B cell (primary cell): Measurements from ENCODE around the gene ZCCHC4. TPM values are rescaled to one million over a fixed set of nuclear protein-coding genes. Genes with fewer than 3 reads are reported as not detected.

ENCODE experiments used
- ATAC-seq: fragments of 200-7000 bp; cut with Tn5 transposase; one replicate; pipeline ENCODE4 v1.10.0; 2021; ENCODE audit warnings: low read depth, mild to moderate bottlenecking, moderate number of reproducible peaks, moderate library complexity
- CTCF ChIA-PET: fragments of 350-600 bp; sonication (Branson Sonifier 250); formaldehyde crosslinking; loops from one replicate; lab custom pipeline; 2021; ENCODE audit warnings: antibody characterized with exemption, inconsistent platforms; lab: Charles Lee
- POLR2A ChIA-PET: fragments of 350-600 bp; sonication (Branson Sonifier 250); formaldehyde crosslinking; loops from one replicate; lab custom pipeline; 2021; ENCODE audit warnings: antibody characterized with exemption; lab: Charles Lee
- DNase-seq: peaks from one replicate; pipeline ENCODE4 v3.0.0; 2013
- H2AFZ ChIP-seq: 2 replicates; pipeline ENCODE4 v1.6.1; 2012; ENCODE audit warnings: mild to moderate bottlenecking, low read depth, low read length; ENCODE audit not compliant: insufficient read depth, poor library complexity, severe bottlenecking
- H3K27ac ChIP-seq, 2 donors: 1 replicate in 1 of 2; 2 replicates in 1 of 2; pipeline ENCODE4 v1.5.1; 2012 to 2013; ENCODE audit warnings: low read length in 2 of 2, mild to moderate bottlenecking in 2 of 2, moderate library complexity in 1 of 2
- H3K27me3 ChIP-seq, 4 experiments: fragments of 200-600 bp in 1 of 4; sonication (generic) in 1 of 4; replicated peaks in 1 of 4; 1 replicate in 2 of 4; 2 replicates in 2 of 4; pipeline versions ENCODE4 v1.6.1 to v1.7.0; 2013 to 2016; ENCODE audit warnings: low read length in 3 of 4, mild to moderate bottlenecking in 2 of 4, mixed read lengths in 1 of 4, moderate library complexity in 1 of 4; ENCODE audit not compliant: insufficient read depth in 4 of 4, control insufficient read depth in 3 of 4; ENCODE audit errors: control extremely low read depth in 1 of 4
- H3K36me3 ChIP-seq, 2 experiments: replicated peaks in 1 of 2; 1 replicate in 1 of 2; 2 replicates in 1 of 2; pipeline versions ENCODE4 v1.6.1 to v1.7.1; 2013; ENCODE audit warnings: low read length in 1 of 2; ENCODE audit not compliant: insufficient read depth in 2 of 2, control insufficient read depth in 1 of 2; ENCODE audit errors: control extremely low read depth in 1 of 2, extremely low read depth in 1 of 2
- H3K4me1 ChIP-seq, 2 donors: fragments of 200-600 bp in 1 of 2; sonication (generic) in 1 of 2; 1 replicate in 1 of 2; 2 replicates in 1 of 2; pipeline versions ENCODE4 v1.5.1 to v1.6.1; 2013 to 2017; ENCODE audit warnings: low read length in 2 of 2; ENCODE audit not compliant: control insufficient read depth in 2 of 2, insufficient read depth in 2 of 2
- H3K4me2 ChIP-seq: replicated peaks from 2 replicates; pipeline ENCODE3; 2012; ENCODE audit warnings: mild to moderate bottlenecking, low read depth, low read length; ENCODE audit not compliant: poor library complexity, severe bottlenecking
- H3K4me3 ChIP-seq, 5 experiments: fragments of 200-600 bp in 1 of 5; sonication (generic) in 1 of 5; 1 replicate in 3 of 5; 2 replicates in 2 of 5; pipeline versions ENCODE4 v1.5.1 to v1.7.0; 2011 to 2016; ENCODE audit warnings: low read length in 4 of 5, mild to moderate bottlenecking in 4 of 5, low read depth in 2 of 5, control low read depth in 1 of 5, moderate library complexity in 1 of 5; ENCODE audit not compliant: insufficient read depth in 1 of 5; ENCODE audit errors: control extremely low read depth in 1 of 5, extremely low read depth in 1 of 5
- H3K79me2 ChIP-seq: fragments of 200-600 bp; sonication (generic); one replicate; pipeline ENCODE4 v1.6.0; 2016; ENCODE audit warnings: low read length; ENCODE audit not compliant: control insufficient read depth, insufficient read depth
- H3K9ac ChIP-seq: fragments of 200-600 bp; sonication (generic); 2 replicates; pipeline ENCODE4 v1.6.1; 2017; ENCODE audit warnings: mild to moderate bottlenecking, low read length, moderate library complexity
- H3K9me3 ChIP-seq, 3 donors: one replicate each; pipeline versions ENCODE4 v1.6.1 to v1.7.1; 2013; ENCODE audit warnings: low read length in 2 of 3; ENCODE audit not compliant: control insufficient read depth in 2 of 3, insufficient read depth in 1 of 3; ENCODE audit errors: control extremely low read depth in 1 of 3
- H4K20me1 ChIP-seq: 2 replicates; pipeline ENCODE4 v1.6.0; 2012; ENCODE audit warnings: mild to moderate bottlenecking, low read length; ENCODE audit not compliant: insufficient read depth, control insufficient read depth, poor library complexity, severe bottlenecking
- H3K27ac Mint-ChIP-seq: one replicate; pipeline ENCODE4 v1.8.0; 2021; ENCODE audit warnings: mixed read lengths
- H3K27me3 Mint-ChIP-seq: one replicate; pipeline ENCODE4 v1.8.0; 2021; ENCODE audit warnings: mixed read lengths
- H3K4me1 Mint-ChIP-seq: one replicate; pipeline ENCODE4 v1.8.0; 2021; ENCODE audit warnings: mixed read lengths
- H3K4me3 Mint-ChIP-seq: one replicate; pipeline ENCODE4 v1.8.0; 2021; ENCODE audit warnings: mixed read lengths
- H3K9me3 Mint-ChIP-seq: one replicate; pipeline ENCODE4 v1.8.0; 2022; ENCODE audit warnings: mixed read lengths; ENCODE audit not compliant: insufficient read depth
- CTCF ChIP-seq: fragments of 200-600 bp; IDR thresholded peaks from one replicate; pipeline ENCODE4 v1.8.0; 2022; ENCODE audit warnings: antibody characterized with exemption, mild to moderate bottlenecking
- EZH2 ChIP-seq: IDR thresholded peaks from 2 replicates; pipeline ENCODE4 v1.6.1; 2012; ENCODE audit warnings: borderline replicate concordance, low read depth, mild to moderate bottlenecking, moderate library complexity, low read length; ENCODE audit not compliant: insufficient read depth, poor library complexity, severe bottlenecking
- WGBS: methylation state at CpG from one replicate; pipeline ENCODE4 v1.1.5; 2013; ENCODE audit warnings: missing lambda C conversion rate; ENCODE audit not compliant: insufficient coverage; 5-methylcytosine and 5-hydroxymethylcytosine counted together
- intact Hi-C: fragments of 100-400 bp; cut with micrococcal nuclease; formaldehyde crosslinking; loops from one replicate; pipeline ENCODE4 v1.10.0; 2022
- polyA plus RNA-seq: library from polyadenylated mRNA; depleted of rRNA; stranded (reverse); fragments of >200 nt; gene quantifications from 2 replicates; pipeline ENCODE4 v1.2.3, GENCODE V29; 2012
- total RNA-seq, 2 donors: library from RNA; stranded (reverse); fragments of 120-200 nt in 1 of 2; gene quantifications; 1 replicate in 1 of 2; 2 replicates in 1 of 2; pipeline versions ENCODE4 v1.2.3 to v1.2.4, GENCODE V29; 2013 to 2022

Gene ZCCHC4
- total and polyA plus RNA-seq, 2 donors (not counting 1 experiment from before 2014, with no cell fraction given): 6.5 to 22.4 TPM

GRCh38 chr4:25310803-25311166 is 1.8 kb upstream of the ZCCHC4 start:
- H3K4me3 Mint-ChIP-seq: peak overlapping the region; percentile 71
- TF ChIP-seq CTCF (no peak), EZH2 (no peak)
- H4K20me1 ChIP-seq: no peaks in the 10 kb centered on the region
- ChIA-PET CTCF (interaction anchor here (0.9 to 1.1 kb wide), 2 partner anchors 10 to 20 kb away, joined by 3 to 4 read pairs; no protein-coding TSS in a partner anchor), POLR2A (interaction anchor here (0.8 kb wide), 1 partner anchor 75 kb away, joined by 7 read pairs; no protein-coding TSS in a partner anchor)
- H3K79me2 ChIP-seq: peaks cover 24% of the 10 kb centered on the region
- ATAC-seq (no peak), DNase-seq (no peak)
- peak overlapping the region; percentile 57 for H3K4me2 ChIP-seq
- intact Hi-C loops: loop anchor here (5.0 to 10.0 kb wide), 3 partner anchors 604 to 1272 kb away; partner anchors contain the start of genes RBPJ, SMIM20 and TBC1D19
- peaks cover 0 to under 1% of the 10 kb centered on the region in 2 experiments for H3K36me3 ChIP-seq
- H3K27me3 ChIP-seq: peaks cover 0 to 9% (median 0%) of the 10 kb centered on the region in 4 experiments
- H2AFZ ChIP-seq: peak overlapping the region; percentile 79
- peaks cover 27 to 29% of the 10 kb centered on the region in 2 donors for H3K4me1 ChIP-seq
- H3K9me3 Mint-ChIP-seq: no peaks in the 10 kb centered on the region
- peak overlapping the region; percentile 49 to 73 for H3K27ac ChIP-seq
- H3K27ac Mint-ChIP-seq: peak overlapping the region; percentile 87
- peak overlapping the region; percentile 40 for H3K9ac ChIP-seq
- H3K4me3 ChIP-seq: peak overlapping the region in 2 of 5 experiments; percentile 28 to 53
- no peaks in the 10 kb centered on the region for H3K9me3 ChIP-seq
- H3K4me1 Mint-ChIP-seq: peaks cover 45% of the 10 kb centered on the region
- no peaks in the 10 kb centered on the region for H3K27me3 Mint-ChIP-seq
- no CpG with 5 or more reads among the region's 1 CpG for WGBS

DNA sequence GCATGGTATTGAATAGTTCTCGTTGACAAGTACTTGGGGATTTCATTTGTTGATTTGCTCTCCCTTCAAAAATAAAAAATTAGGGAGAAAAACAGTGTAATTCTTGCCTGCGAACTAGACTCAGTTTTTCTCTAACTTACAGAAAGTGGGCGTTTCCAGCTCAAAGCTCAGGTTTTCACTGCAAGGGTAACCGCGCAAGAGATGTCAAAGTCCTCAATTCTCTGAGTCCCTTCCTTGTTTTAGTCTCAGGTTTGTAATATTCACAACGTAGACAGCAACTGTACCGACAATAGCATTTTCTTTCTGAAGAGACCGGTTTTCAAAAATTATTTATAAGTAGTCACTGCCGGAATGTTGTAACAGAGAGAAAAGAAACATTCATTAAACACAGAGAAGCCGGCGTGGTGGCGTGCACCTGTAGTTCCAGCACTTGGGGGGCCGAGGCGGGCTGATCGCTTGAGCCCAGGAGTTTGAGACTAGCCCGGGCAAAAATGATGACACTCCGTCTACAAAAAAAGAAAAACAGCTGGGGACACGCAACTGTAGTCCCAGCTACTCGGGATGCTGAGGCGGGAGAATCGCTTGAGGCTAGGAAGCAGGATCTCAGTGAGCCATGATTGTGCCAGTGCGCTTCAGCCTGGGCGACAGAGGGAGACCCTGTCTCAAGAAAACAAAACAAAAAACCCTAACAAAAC is 774 bp downstream of the ZCCHC4 start:
- ChIA-PET POLR2A (interaction anchor here (1.2 to 2.0 kb wide), 3 partner anchors 80 to 153 kb away, joined by 5 to 12 read pairs (median 9); partner anchors contain the start of genes PI4K2B and SEPSECS), CTCF (interaction anchor here (0.7 to 3.1 kb wide), 17 partner anchors 9 to 333 kb away, joined by 3 to 49 read pairs (median 6); partner anchors contain the start of genes ANAPC4, PI4K2B and SEPSECS)
- Mint-ChIP-seq H3K27me3 (no peaks in the 10 kb centered on the region), H3K27ac (peak overlapping the region; percentile 97), H3K4me1 (peaks cover 42% of the 10 kb centered on the region), H3K9me3 (no peaks in the 10 kb centered on the region), H3K4me3 (peak overlapping the region; percentile 98)
- peak overlapping the region; percentile 66 to 82 for H3K27ac ChIP-seq
- no peak for TF ChIP-seq CTCF
- no peak for TF ChIP-seq EZH2
- H3K36me3 ChIP-seq: peaks cover 0 to 5% of the 10 kb centered on the region in 2 experiments
- peaks cover 27% of the 10 kb centered on the region in 2 donors for H3K4me1 ChIP-seq
- H4K20me1 ChIP-seq: no peaks in the 10 kb centered on the region
- H3K4me3 ChIP-seq: peak overlapping the region; percentile 68 to 85 (median 83)
- intact Hi-C loops: loop anchor here (2.0 to 10.0 kb wide), 4 partner anchors 601 to 1269 kb away; partner anchors contain the start of genes RBPJ, SMIM20 and TBC1D19
- H3K79me2 ChIP-seq: peaks cover 39% of the 10 kb centered on the region
- no peaks in the 10 kb centered on the region for H3K9me3 ChIP-seq
- no peak for DNase-seq
- WGBS: 27% methylated on average over 13 of the region's 23 CpGs
- ATAC-seq: no peak
- peak overlapping the region; percentile 92 for H2AFZ ChIP-seq
- no peaks in the 10 kb centered on the region for H3K27me3 ChIP-seq
- peak overlapping the region; percentile 71 for H3K9ac ChIP-seq
- peak overlapping the region; percentile 80 for H3K4me2 ChIP-seq
